ENCODE data around the gene HMGN3. TPM values are rescaled to one million over a fixed set of nuclear protein-coding genes. Genes with fewer than 3 reads are reported as not detected.

Gene HMGN3
- total and polyA plus RNA-seq, 2 donors (not counting 3 experiments of a cell fraction or from before 2014, with no cell fraction given), result 40.1 to 75.1 TPM

DNA sequence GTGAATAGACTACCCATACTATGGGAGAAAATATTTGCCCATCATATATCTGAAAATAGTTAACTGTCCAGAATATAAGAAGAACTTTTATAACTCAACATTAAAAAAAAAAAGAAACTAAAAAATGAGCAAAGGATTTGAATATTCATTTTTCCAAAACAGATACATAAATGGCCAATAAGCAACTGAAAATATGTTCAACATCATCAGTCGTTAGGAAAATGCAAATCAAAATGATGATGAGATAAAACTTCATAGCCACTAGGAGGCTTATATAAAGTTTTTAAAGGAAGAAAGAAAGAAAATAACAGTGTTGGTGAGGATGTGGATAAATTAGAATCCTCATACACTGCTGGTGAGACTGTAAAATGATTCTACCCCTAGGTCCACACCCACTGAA, 32.6 kb upstream of the HMGN3 start:
- H3K27ac ChIP-seq (ENCODE audit: insufficient read depth, low read depth, low read length), result no peak overlapping the region
- CTCF ChIA-PET, result no interaction called here
- H3K4me1 ChIP-seq (ENCODE audit: control insufficient read depth, extremely low read depth, insufficient read depth, low read length), result no peaks in the 10 kb centered on the region
- FAIRE-seq, result no peak
- H3K36me3 ChIP-seq (ENCODE audit: control insufficient read depth in 2 of 2, extremely low read depth in 1 of 2, insufficient read depth in 2 of 2, low read length in 2 of 2), result no peaks in the 10 kb centered on the region
- H3K9ac ChIP-seq (replicated peaks; ENCODE audit: extremely low read depth, insufficient read depth, low read length), result no peak overlapping the region
- dilution Hi-C loops (cut with MboI; ENCODE audit: extremely low pct_ligation_motif_present, low sequenced_read_pairs), result no loop called here
- TF ChIP-seq GATA2 (IDR thresholded peaks at IDR 0.05; ENCODE audit: insufficient read depth, insufficient read length, low read depth, low read length) (no peak), JUN (IDR thresholded peaks at IDR 0.05; ENCODE audit: borderline replicate concordance, insufficient read depth, insufficient read length, low read depth) (no peak), FOS (IDR thresholded peaks at IDR 0.05; ENCODE audit: borderline replicate concordance, insufficient read depth, low read length) (no peak), EZH2 (IDR thresholded peaks at IDR 0.05; ENCODE audit: borderline replicate concordance, low read depth, low read length, severe bottlenecking) (no peak), POLR2AphosphoS5 (IDR thresholded peaks at IDR 0.05; ENCODE audit: insufficient read depth, low read depth, low read length) (no peak), POLR2A (IDR thresholded peaks at IDR 0.05; ENCODE audit: low read depth, low read length) (no peak), MYC (IDR thresholded peaks at IDR 0.05; ENCODE audit: low read depth, low read length) (no peak), MAX (IDR thresholded peaks at IDR 0.05; ENCODE audit: insufficient read depth, insufficient read length) (no peak)
- TF ChIP-seq, protein P1, sequence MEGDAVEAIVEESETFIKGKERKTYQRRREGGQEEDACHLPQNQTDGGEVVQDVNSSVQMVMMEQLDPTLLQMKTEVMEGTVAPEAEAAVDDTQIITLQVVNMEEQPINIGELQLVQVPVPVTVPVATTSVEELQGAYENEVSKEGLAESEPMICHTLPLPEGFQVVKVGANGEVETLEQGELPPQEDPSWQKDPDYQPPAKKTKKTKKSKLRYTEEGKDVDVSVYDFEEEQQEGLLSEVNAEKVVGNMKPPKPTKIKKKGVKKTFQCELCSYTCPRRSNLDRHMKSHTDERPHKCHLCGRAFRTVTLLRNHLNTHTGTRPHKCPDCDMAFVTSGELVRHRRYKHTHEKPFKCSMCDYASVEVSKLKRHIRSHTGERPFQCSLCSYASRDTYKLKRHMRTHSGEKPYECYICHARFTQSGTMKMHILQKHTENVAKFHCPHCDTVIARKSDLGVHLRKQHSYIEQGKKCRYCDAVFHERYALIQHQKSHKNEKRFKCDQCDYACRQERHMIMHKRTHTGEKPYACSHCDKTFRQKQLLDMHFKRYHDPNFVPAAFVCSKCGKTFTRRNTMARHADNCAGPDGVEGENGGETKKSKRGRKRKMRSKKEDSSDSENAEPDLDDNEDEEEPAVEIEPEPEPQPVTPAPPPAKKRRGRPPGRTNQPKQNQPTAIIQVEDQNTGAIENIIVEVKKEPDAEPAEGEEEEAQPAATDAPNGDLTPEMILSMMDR (IDR thresholded peaks at IDR 0.05; ENCODE audit: extremely low read depth in 1 of 2, insufficient read depth in 1 of 2, low read depth in 1 of 2, low read length in 2 of 2), result no peak
- no peak overlapping the region for H3K4me3 ChIP-seq (replicated peaks in 1 of 3; ENCODE audit: insufficient read depth in 1 of 3, low read depth in 1 of 3, low read length in 3 of 3)
- no peaks in the 10 kb centered on the region for H3K9me3 ChIP-seq (replicated peaks; ENCODE audit: control insufficient read depth, insufficient read depth, low read length)
- POLR2A ChIA-PET, result no interaction called here
- H3K9me1 ChIP-seq (replicated peaks; ENCODE audit: control insufficient read depth, extremely low read depth, insufficient read depth, low read length), result no peaks in the 10 kb centered on the region
- intact Hi-C loops (cut with micrococcal nuclease), result no loop called here
- BruUV-seq (replicated peaks), result no TSS peak
- H3K4me2 ChIP-seq (ENCODE audit: insufficient read depth, low read length), result no peak overlapping the region
- H2AFZ ChIP-seq (ENCODE audit: low read depth, low read length), result no peak overlapping the region
- H3K27me3 ChIP-seq (ENCODE audit: control insufficient read depth in 2 of 2, insufficient read depth in 2 of 2, low read length in 2 of 2), result no peaks in the 10 kb centered on the region
- H4K20me1 ChIP-seq (replicated peaks; ENCODE audit: control insufficient read depth, extremely low read depth, insufficient read depth, low read length), result no peaks in the 10 kb centered on the region
- no peaks in the 10 kb centered on the region for H3K79me2 ChIP-seq (ENCODE audit: control insufficient read depth, insufficient read depth, low read length)
- DNase-seq (ENCODE audit: low read depth, low spot score), result no peak
